KOPT-K1 (cell line): ENCODE measurements around the gene IPO4.
"Not testable (repeated sequence)": the region's sequence is repeated elsewhere in the genome, so short reads cannot be mapped to it uniquely, and the experiment has no call there.

ENCODE experiments used
- H3K27ac ChIP-seq: fragments of 200-600 bp; sonication (generic); 2 replicates; pipeline ENCODE4 v1.5.1; 2016; ENCODE audit warnings: antibody characterized with exemption, mild to moderate bottlenecking, low read depth, low read length; ENCODE audit not compliant: poor library complexity, severe bottlenecking
- H3K36me3 ChIP-seq: fragments of 200-600 bp; sonication (generic); 2 replicates; pipeline ENCODE4 v1.5.1; 2017; ENCODE audit warnings: antibody characterized with exemption, mild to moderate bottlenecking, low read length, moderate library complexity; ENCODE audit not compliant: insufficient read depth
- H3K9me3 ChIP-seq: fragments of 200-600 bp; sonication (generic); 2 replicates; pipeline ENCODE4 v1.5.1; 2017; ENCODE audit warnings: antibody characterized with exemption, low read length, mild to moderate bottlenecking; ENCODE audit not compliant: insufficient read depth, poor library complexity, severe bottlenecking

Gene IPO4

DNA sequence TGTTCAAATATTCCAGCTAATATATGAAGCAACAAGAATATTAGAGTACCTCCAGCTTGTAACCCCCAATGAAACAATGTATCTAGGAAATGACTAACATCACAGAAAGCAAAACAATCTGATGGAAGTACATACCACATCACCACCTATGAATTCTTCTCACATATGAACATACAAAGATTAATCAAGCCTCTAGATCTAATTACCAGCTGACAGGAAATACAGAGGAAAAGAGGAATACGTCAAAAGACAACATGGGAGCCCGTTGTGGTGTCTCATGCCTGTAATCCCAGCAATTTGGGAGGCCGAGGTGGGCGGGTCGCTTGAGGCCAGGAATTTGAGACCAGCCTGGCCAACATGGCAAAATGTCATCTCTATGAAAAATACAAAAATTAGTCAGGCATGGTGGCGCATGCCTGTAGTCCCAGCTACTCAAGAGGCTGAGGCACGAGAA, 36.0 kb upstream of the IPO4 start:
- no peak overlapping the region for H3K27ac ChIP-seq
- peaks cover 40% of the 10 kb centered on the region for H3K36me3 ChIP-seq
- H3K9me3 ChIP-seq, result no peaks in the 10 kb centered on the region

DNA sequence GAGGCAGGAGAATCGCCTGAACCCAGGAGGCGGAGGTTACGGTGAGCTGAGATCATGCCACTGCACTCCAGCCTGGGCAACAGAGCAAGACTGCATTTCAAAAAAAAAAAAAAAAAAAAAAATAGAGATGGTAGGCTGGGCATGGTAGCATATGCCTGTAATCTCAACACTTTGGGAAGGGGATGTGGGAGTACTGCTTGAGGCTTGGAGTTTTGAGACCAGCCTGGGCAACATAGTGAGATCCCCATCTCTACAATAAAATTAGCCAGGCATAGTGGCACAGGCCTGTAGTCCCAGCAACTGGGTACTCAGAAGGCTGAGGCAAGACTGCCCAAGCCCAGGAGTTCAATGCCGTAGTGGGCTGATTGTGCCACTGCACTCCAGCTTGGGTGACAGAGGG, 34.4 kb upstream of the IPO4 start:
- H3K36me3 ChIP-seq, result peaks cover 34% of the 10 kb centered on the region
- not testable (repeated sequence) for H3K9me3 ChIP-seq, H3K27ac ChIP-seq

DNA sequence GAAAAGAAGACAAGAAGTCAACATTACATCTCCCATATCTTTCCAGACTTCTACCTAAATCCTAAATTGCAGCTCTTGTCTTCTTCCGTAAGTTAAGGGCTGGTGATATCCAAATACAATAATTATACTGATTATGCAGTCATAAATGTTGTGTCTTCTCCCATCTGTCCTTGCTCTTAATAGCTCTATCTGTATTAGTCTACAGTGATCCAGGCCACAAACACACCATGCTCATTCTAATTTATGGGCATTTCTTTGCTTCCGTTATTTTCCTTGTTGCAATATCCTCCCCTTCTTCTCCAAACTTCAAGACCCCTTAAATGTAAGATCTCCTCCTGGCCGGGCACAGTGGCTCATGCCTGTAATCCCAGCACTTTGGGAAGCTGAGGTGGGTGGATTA, 30.9 kb upstream of the IPO4 start:
- H3K27ac ChIP-seq, result no peak overlapping the region
- H3K9me3 ChIP-seq, result no peaks in the 10 kb centered on the region
- H3K36me3 ChIP-seq, result peaks cover 14% of the 10 kb centered on the region

DNA sequence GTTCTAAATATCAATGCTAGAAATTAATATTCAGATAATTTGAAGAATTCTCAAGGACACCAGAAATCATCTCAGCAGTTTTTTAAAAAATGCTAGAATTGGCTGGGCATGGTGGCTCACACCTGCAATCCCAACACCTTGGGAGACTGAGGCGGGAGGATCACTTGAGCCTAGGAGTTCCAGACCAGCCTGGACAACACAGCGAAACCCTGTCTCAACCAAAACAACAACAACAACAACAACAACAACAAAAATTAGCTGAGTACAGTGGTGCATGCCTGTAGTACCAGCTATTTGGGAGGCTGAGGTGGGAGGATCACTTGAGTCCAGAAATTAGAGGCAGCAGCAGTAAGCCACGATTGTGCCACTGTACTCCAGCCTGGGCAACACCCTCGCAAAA, 30.5 kb upstream of the IPO4 start:
- Histone ChIP-seq H3K27ac (no peak overlapping the region), H3K9me3 (no peaks in the 10 kb centered on the region), H3K36me3 (peaks cover 14% of the 10 kb centered on the region)

DNA sequence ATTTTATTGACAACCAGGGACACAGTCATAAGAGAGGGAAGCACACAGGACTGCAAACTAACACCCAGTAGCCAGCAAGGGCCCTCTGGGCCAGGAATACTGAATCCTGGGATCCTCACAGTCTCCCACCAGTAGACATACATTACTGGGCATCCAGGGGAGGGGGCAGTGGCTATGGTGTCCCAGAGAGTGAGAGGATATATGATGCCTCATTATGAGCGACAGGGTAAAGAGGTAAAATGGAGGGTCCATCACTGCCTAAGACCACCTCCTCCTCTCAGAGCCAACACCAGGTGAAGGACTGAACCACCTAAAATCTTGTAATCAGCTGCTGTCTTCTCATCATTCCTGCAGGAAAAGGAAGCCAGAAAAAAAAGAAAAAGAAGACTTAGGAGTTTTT, 28.3 kb upstream of the IPO4 start:
- H3K27ac ChIP-seq, H3K9me3 ChIP-seq: not testable (repeated sequence)
- H3K36me3 ChIP-seq, result peaks cover 15% of the 10 kb centered on the region

DNA sequence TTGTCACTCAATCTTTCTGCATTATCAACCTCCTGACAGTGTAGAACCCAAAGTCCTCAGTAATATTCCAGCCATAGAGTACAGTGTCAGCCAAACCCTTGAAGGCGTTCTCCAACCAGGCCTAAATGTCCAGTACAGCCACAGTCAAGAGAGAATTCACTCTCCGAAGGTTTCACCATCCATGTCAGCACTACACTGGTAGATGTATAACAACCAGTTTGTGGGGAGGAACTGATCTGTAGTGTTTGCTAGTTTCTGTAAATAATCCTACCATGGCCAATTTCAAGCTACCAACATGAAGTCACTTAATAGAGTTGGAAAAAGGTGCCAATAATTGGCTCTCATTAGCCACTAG, 27.7 kb upstream of the IPO4 start:
- H3K9me3 ChIP-seq, result no peaks in the 10 kb centered on the region
- peaks cover 20% of the 10 kb centered on the region for H3K36me3 ChIP-seq
- peak overlapping the region; percentile 81 for H3K27ac ChIP-seq

DNA sequence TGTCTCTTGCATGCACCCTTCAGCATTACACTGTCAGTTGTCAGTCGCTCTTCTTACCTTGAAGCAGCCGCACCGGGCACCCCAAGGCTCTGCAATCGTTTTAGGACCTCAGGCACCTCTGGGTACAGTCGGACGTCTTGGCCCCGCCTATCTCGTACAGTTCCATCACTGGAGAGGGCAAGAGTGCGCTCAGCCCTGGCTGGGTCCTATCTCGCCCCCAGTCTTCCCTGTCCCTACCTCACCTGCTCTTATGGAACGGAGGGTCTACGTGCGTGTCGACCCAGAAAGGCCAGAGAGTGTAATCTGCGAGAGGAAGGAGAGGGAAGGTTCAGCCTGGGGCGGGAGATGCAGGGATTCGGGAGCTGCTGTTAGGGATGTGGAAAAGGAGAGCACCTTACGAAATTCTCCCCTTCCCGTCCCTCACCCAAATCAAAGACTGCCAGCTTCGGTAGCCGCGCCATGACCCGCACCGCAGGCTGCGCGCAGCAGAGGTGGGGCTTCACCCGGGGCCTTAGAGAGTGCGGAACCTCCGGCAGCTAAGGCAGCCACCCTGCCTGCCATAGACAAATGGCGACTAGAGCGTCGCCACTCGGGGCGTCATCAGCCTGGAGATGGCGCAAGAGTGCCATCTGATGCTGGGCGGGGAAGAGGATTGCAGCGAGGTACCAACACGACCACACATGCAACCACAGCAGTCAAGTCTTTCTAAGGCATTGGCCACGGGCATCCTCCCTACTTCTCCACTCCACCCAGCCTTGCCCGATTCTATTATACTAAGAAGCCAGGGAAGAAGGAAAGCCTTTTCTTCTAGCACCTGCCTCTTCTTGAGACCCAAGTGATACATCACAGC, 27.1 kb upstream of the IPO4 start, which contains the start of gene MDP1:
Gene MDP1, minus strand, starts transcription at position 572 of the 850 bp plus-strand sequence. Its CDS starts 111 bp downstream, at position 461.
- H3K9me3 ChIP-seq, result no peaks in the 10 kb centered on the region
- peaks cover 26% of the 10 kb centered on the region for H3K36me3 ChIP-seq
- peak within 1 kb of the TSS; percentile 81 for H3K27ac ChIP-seq

DNA sequence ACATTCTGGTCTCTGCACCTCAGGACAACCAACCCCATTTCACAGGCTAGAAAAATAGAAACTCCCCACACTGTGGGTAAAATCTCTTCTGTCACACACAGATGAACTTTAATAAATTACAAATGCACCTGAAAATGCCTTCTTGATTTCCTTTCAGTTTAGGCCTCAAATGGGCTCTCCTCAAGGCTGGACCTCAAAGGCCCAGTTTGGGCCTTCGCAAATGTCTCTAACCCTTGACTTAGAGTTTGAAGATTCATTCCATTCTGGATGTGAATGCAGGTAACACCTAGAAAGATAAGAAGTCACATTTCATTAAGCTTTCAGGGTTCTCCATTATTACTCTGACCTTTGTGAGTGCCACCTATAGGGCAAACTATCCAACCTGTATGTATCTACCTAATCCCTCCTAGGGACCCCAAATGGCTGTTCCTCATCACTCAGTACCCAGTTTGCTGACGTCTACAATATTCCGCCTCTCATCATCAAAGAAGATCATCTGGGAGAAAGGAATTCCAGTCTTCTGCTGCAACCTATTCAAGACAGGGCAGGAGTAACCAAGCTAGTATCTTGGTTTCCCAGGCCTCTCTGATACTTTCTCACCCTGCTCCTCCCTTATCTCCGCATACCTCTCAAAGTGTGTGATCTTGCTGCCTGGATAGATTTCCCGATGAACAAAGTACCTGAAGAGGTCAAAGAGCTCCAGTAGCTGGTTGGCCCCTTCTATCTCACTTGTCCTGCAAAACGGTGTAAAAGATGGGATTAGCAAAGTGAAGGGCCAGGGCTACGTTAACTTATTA, 25.4 kb upstream of the IPO4 start:
- H3K9me3 ChIP-seq, result no peaks in the 10 kb centered on the region
- H3K36me3 ChIP-seq, result peaks cover 43% of the 10 kb centered on the region
- H3K27ac ChIP-seq, result peak overlapping the region; percentile 88

DNA sequence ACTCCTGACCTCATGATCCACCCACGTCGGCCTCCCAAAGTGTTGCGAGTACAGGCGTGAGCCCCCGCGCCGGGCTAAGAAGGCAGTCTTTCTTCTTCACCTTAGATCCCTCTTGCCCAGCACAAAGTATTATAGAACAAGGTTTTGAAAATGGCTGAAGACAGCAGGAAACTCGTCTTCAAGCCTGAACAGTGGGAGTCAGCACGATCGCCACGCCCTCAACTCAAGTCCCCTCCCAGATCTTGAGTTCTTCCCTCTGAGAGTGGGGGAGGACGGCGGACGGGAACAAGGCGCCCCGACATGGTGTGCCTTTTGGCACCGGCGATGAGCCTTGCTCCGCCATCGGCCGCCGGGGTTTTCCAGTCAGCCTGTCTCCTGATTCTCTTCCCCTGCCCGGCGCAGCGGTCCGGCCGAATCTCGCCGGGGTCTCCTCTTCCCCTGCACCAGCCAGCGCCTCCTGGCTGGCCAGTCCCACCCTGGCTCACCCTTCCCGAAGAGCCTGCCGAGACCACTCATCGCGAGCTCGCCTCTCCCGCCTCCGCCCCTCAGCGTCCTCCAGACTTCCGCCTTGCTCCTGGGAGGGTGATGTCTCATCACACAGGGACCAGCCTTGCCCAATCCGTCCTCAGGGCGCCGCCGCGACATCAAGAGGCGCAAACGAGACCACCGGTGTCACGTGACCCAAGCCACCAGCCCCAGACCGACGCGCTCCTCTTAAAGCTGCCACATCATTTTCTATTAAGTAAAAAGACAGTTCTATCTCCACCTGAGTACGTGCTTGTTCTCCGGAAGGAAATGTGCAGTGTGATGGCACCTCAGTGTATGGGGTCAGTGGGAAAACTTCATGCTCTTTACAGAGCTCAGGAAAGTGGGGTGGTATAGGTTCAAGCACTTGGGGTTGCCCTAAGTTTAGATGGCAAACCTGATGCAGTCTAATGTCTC, 24.6 kb upstream of the IPO4 start, which contains the start of gene CHMP4A:
Gene CHMP4A, minus strand, starts transcription at position 565 of the 942 bp plus-strand sequence. Its CDS starts 49 bp downstream, at position 516.
- Histone ChIP-seq H3K9me3 (no peaks in the 10 kb centered on the region), H3K27ac (peak within 1 kb of the TSS; percentile 88), H3K36me3 (peaks cover 50% of the 10 kb centered on the region)

DNA sequence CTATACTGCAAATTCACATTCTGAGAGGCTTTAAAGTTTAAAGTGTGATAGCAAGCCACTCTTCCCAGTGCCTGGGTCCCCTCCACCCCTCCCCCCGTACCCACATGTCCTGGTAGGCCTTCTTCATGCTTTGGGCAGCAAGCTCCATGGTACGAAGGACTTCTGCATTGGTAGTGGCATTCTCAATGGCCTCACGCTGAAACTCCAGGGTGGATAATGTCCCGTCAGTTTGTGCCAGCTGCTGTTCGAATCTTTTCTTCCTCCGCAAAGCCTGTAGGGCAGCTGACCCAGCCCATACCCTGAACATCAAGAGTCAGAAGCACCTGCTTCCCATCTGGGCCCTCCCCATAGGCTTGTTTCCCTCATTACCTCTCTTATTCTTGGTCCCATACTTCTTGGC, 22.7 kb upstream of the IPO4 start:
- Histone ChIP-seq H3K27ac (no peak overlapping the region), H3K36me3 (peaks cover 58% of the 10 kb centered on the region), H3K9me3 (no peaks in the 10 kb centered on the region)

DNA sequence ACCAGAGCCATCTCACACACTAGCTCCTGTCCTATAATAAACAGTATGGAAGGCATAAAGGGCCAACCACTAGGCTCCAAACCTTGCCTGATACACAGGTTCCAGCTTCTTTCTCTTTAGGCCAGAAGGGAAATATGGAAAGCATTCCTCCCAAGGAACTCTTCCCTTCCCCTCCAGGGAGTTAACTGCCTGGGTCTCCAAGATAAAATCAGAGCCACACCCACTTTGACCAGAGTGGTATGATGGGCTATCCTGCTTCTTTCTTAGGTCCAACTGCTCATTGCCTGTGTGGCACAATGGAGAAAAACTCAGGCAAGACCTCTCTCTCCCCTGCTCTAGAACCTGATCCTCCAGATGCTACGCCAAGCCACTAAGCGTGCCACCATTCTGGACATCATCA, 19.0 kb upstream of the IPO4 start:
- Histone ChIP-seq H3K36me3 (peaks cover 88% of the 10 kb centered on the region), H3K27ac (no peak overlapping the region), H3K9me3 (peaks cover 7% of the 10 kb centered on the region)

DNA sequence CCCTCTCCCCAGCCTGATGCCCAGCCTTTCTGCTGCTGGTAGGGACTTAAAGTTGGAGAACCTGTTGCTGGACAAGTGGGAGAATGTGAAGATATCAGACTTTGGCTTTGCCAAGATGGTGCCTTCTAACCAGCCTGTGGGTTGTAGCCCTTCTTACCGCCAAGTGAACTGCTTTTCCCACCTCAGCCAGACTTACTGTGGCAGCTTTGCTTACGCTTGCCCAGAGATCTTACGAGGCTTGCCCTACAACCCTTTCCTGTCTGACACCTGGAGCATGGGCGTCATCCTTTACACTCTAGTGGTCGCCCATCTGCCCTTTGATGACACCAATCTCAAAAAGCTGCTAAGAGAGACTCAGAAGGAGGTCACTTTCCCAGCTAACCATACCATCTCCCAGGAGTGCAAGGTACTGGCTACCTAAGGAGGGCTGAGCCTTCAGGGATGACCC, 18.5 kb upstream of the IPO4 start:
- Histone ChIP-seq H3K27ac (no peak overlapping the region), H3K9me3 (peaks cover 12% of the 10 kb centered on the region), H3K36me3 (peaks cover 93% of the 10 kb centered on the region)

DNA sequence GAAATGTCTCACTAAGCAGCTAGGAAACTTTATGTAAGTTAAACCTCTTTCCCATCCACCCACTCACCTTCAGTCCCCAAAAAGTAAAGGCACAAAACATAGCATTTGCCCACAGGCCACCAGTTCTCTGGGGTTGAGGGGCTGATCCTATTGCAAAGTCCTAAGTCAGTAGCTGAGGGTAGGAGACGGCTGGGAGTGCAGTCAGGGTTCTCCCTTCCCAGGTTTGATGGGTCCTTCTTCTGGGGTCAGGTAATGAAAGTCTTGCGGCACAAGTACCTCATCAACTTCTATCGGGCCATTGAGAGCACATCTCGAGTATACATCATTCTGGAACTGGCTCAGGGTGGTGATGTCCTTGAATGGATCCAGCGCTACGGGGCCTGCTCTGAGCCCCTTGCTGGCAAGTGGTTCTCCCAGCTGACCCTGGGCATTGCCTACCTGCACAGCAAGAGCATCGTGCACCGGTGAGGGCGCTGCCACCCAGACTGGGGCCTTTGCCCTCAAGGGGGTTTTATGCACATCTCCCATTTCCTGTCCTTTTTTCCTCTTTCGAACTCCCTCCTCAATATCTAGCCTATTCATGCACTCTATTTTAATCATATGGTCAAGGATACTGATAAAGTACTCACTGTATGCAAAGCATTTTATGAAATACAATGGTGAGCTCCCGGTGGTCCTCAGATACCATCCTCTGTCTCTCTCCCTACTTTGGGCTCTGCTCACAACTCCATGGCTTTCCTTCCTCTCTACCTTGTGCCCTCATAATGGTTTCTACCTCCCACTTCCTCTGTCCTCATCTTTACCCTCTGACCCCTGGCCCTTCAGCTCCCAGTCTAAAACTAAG, 17.9 kb upstream of the IPO4 start:
- Histone ChIP-seq H3K9me3 (peaks cover 17% of the 10 kb centered on the region), H3K27ac (no peak overlapping the region), H3K36me3 (peaks cover 95% of the 10 kb centered on the region)
